ENCODE measurements around the gene CD247. TPM values are rescaled to one million over a fixed set of nuclear protein-coding genes. Genes with fewer than 3 reads are reported as not detected.
A peak's percentile ranks its signal among the peaks of the same experiment; 100 is the strongest.

Gene CD247
- total RNA-seq, 1 donor, result not detected

DNA sequence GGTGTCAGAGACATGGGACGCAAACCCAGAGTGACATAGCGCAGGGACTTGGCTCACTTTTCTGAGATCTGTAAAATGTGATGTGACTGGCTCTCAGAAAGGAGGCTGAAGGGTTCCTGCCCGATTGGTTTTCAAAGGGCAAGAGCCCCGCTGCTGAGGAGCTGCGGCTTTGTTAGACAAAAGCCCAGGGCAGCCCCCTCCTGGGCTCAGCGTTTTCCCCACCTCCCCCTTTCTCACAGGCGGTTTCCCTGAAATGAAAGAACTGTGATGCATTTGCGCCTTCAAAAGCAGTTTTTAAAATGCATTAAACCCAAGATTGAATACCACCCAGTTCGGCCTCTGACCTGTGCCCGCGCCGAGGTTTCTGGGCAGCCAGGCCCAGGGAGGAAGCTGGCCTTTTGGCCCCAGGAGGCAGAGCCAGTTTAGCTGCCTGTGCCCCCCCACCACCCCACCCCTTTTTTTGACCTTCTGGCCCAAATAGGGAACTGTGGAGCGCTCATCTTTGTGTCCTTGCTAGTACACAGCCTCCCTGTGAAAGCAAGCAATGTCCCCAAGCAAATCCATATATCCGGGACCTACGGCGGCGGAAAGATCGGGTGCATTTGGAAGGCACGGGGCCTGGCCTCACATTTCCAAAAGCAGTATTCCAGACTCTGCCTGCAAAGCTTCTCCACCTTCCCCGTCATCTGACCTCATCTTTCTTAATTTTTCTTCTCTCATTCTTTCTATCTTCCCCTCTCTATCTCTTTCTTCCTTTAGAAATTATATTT, 28.6 kb downstream of the CD247 start:
- TF ChIP-seq, protein P1, sequence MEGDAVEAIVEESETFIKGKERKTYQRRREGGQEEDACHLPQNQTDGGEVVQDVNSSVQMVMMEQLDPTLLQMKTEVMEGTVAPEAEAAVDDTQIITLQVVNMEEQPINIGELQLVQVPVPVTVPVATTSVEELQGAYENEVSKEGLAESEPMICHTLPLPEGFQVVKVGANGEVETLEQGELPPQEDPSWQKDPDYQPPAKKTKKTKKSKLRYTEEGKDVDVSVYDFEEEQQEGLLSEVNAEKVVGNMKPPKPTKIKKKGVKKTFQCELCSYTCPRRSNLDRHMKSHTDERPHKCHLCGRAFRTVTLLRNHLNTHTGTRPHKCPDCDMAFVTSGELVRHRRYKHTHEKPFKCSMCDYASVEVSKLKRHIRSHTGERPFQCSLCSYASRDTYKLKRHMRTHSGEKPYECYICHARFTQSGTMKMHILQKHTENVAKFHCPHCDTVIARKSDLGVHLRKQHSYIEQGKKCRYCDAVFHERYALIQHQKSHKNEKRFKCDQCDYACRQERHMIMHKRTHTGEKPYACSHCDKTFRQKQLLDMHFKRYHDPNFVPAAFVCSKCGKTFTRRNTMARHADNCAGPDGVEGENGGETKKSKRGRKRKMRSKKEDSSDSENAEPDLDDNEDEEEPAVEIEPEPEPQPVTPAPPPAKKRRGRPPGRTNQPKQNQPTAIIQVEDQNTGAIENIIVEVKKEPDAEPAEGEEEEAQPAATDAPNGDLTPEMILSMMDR (IDR thresholded peaks at IDR 0.05; ENCODE audit: insufficient read depth, low read depth, low read length), result no peak
- no peak for DNase-seq (ENCODE audit: low read depth)
- H3K4me3 ChIP-seq (ENCODE audit: low read depth, low read length), result no peak overlapping the region

GRCh38 chr1:167488786-167489185, 29.5 kb downstream of the CD247 start:
- DNase-seq (ENCODE audit: low read depth), result no peak
- TF ChIP-seq, protein P1 (IDR thresholded peaks at IDR 0.05; ENCODE audit: insufficient read depth, low read depth, low read length), result no peak
- no peak overlapping the region for H3K4me3 ChIP-seq (ENCODE audit: low read depth, low read length)

- TF ChIP-seq, protein P1 (IDR thresholded peaks at IDR 0.05; ENCODE audit: insufficient read depth, low read depth, low read length), result no peak
- no peak for DNase-seq (ENCODE audit: low read depth)
- no peak overlapping the region for H3K4me3 ChIP-seq (ENCODE audit: low read depth, low read length)
These were observed 30.7 kb downstream of the CD247 start for GRCh38 chr1:167487614-167488013.

GRCh38 chr1:167486090-167486824, 32.1 kb downstream of the CD247 start:
- peak; percentile 2 for DNase-seq (ENCODE audit: low read depth)
- TF ChIP-seq, protein P1 (IDR thresholded peaks at IDR 0.05; ENCODE audit: insufficient read depth, low read depth, low read length), result no peak

GRCh38 chr1:167484726-167485502, 33.4 kb downstream of the CD247 start:
- H3K4me3 ChIP-seq (ENCODE audit: low read depth, low read length), result no peak overlapping the region
- no peak for DNase-seq (ENCODE audit: low read depth)
- TF ChIP-seq, protein P1 (IDR thresholded peaks at IDR 0.05; ENCODE audit: insufficient read depth, low read depth, low read length), result no peak

More at GRCh38 chr1:167486090-167486824, 32.1 kb downstream of the CD247 start:
- H3K4me3 ChIP-seq (ENCODE audit: low read depth, low read length), result no peak overlapping the region

DNA sequence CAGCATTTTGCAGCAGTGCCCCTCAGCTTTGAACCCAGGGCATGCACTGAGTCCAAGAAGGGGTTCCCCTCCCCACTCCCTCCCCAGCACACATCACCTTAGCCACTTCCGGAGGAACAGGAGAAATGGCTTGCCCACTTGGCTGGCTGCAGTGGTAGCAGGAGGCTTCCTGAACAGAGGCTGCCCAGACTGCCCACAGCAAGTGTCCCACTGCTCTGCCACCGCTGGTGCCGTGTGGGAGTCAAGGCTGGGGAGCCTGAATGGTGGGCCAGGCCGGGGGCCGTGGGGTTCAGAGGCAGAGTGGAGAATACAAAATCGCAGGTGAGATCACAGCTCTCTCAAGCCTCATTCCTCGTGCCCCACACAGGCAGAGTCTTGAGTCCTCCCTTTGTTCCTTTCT, 34.5 kb downstream of the CD247 start:
- no peak overlapping the region for H3K4me3 ChIP-seq (ENCODE audit: low read depth, low read length)
- TF ChIP-seq, protein P1 (IDR thresholded peaks at IDR 0.05; ENCODE audit: insufficient read depth, low read depth, low read length), result no peak
- no peak for DNase-seq (ENCODE audit: low read depth)

All from fibroblast of villous mesenchyme (primary cell).